ENCODE results near the gene HEATR5B. TPM values are rescaled to one million over a fixed set of nuclear protein-coding genes. Genes with fewer than 3 reads are reported as not detected.

HEATR5B gene
- total and polyA plus RNA-seq, 2 of the 8 experiments (the other 6 are each of a cell fraction or from before 2014, with no cell fraction given): 7.0 to 12.6 TPM

- no peak overlapping the region for H2BK15ac ChIP-seq (ENCODE audit: low read length)
These were observed 23.0 kb downstream of the HEATR5B start for GRCh38 chr2:37061013-37061711.

More at GRCh38 chr2:37061013-37061711, 23.0 kb downstream of the HEATR5B start:
- Histone ChIP-seq H2BK120ac (replicated peaks; ENCODE audit: low read depth, low read length) (no peak overlapping the region), H3K27me3 (replicated peaks in 1 of 4; ENCODE audit: control insufficient read depth in 3 of 4, extremely low read depth in 1 of 4, insufficient read depth in 3 of 4, low read length in 3 of 4) (no peaks in the 10 kb centered on the region), H2AFZ (ENCODE audit: low read length) (no peak overlapping the region), H3K56ac (replicated peaks; ENCODE audit: insufficient read length, low read depth, low read length) (no peak overlapping the region), H2BK12ac (ENCODE audit: low read depth, low read length) (no peak overlapping the region), H3K79me2 (ENCODE audit: control insufficient read depth in 1 of 2, insufficient read depth in 2 of 2, low read length in 2 of 2) (no peaks in the 10 kb centered on the region), H3K4me1 (replicated peaks in 1 of 4; ENCODE audit: control insufficient read depth in 3 of 4, insufficient read depth in 4 of 4, low read length in 3 of 4) (no peaks in the 10 kb centered on the region), H2BK5ac (ENCODE audit: low read depth, low read length) (no peak overlapping the region), H4K91ac (replicated peaks; ENCODE audit: insufficient read length, low read length) (no peak overlapping the region), H3K23ac (ENCODE audit: insufficient read length) (no peak overlapping the region), H3K14ac (ENCODE audit: insufficient read length) (no peak overlapping the region), H3K18ac (ENCODE audit: extremely low read depth, low read length) (no peak overlapping the region), H4K8ac (ENCODE audit: extremely low read depth, insufficient read depth, low read length) (no peak overlapping the region), H3K4me2 (ENCODE audit: insufficient read depth in 1 of 2, low read depth in 2 of 2, low read length in 2 of 2) (no peak overlapping the region), H2AK5ac (ENCODE audit: low read depth, low read length) (no peak overlapping the region), H3K9me3 (ENCODE audit: insufficient read depth in 2 of 2, low read depth in 1 of 2, low read length in 1 of 2) (no peaks in the 10 kb centered on the region), H4K20me1 (replicated peaks in 1 of 2; ENCODE audit: control insufficient read depth in 1 of 2, insufficient read depth in 2 of 2, low read length in 2 of 2) (no peaks in the 10 kb centered on the region), H4K5ac (ENCODE audit: insufficient read length, low read depth, low read length) (no peak overlapping the region), H2BK20ac (ENCODE audit: low read length) (no peak overlapping the region), H3K27ac (ENCODE audit: low read depth, low read length) (no peak overlapping the region), H3K9ac (replicated peaks in 1 of 4; ENCODE audit: extremely low read depth in 1 of 4, low read depth in 3 of 4, low read length in 3 of 4) (no peak overlapping the region), H3K4me3 (ENCODE audit: extremely low read depth in 1 of 4, insufficient read depth in 2 of 4, low read depth in 3 of 4, low read length in 4 of 4) (no peak overlapping the region), H3K36me3 (ENCODE audit: control insufficient read depth in 2 of 4, insufficient read depth in 4 of 4, low read length in 3 of 4) (peaks cover 0 to 34% (median 3%) of the 10 kb centered on the region in 4 experiments; a peak in 4 of 8 replicates), H3K23me2 (ENCODE audit: low read depth, low read length) (no peaks in the 10 kb centered on the region), H3K79me1 (ENCODE audit: low read depth, low read length) (no peaks in the 10 kb centered on the region), H3K4ac (replicated peaks; ENCODE audit: insufficient read length, low read depth, low read length) (no peak overlapping the region)
- TF ChIP-seq RNF2 (IDR thresholded peaks at IDR 0.05; ENCODE audit: borderline replicate concordance, low read depth, low read length, missing control alignments, poor library complexity, severe bottlenecking): no peak
- TF ChIP-seq ZNF274 (IDR thresholded peaks at IDR 0.05; ENCODE audit: borderline replicate concordance, extremely low read depth, low read length): no peak
- ChIA-PET CTCF (ENCODE audit: partially characterized antibody) (interaction anchor here (0.7 kb wide), 1 partner anchor 253 kb away, joined by 3 read pairs; no protein-coding TSS in a partner anchor), POLR2A (ENCODE audit: partially characterized antibody) (no interaction called here)
- no peak for FAIRE-seq
- no peak for DNase-seq (ENCODE audit: low read depth in 1 of 2, low spot score in 2 of 2)

All from H1 (cell line).